RWPE1 (cell line): ENCODE results near the gene MPC1.

Experiments used
- CTCF ChIA-PET: fragments of 350-600 bp; sonication (Branson Sonifier 250); formaldehyde crosslinking; extraction: SDS; loops from one replicate; lab custom pipeline; 2021; lab: Yijun Ruan, JAX
- POLR2A ChIA-PET: fragments of 400-600 bp; formaldehyde crosslinking; extraction: SDS; loops from one replicate; lab custom pipeline; 2020; ENCODE audit warnings: antibody characterized with exemption; ENCODE audit not compliant: low non-redundant PET; lab: Yijun Ruan, JAX
- DNase-seq: peaks from one replicate; pipeline ENCODE4 v3.0.0; 2012; ENCODE audit warnings: low spot score
- H3K27ac ChIP-seq: fragments of 450-650 bp; 2 replicates; pipeline ENCODE4 v1.5.1; 2017
- TF ChIP-seq, protein P1 (sequence below): fragments of 450-650 bp; conservative IDR thresholded peaks from 2 replicates; pipeline ENCODE4 v1.5.1; 2017; ENCODE audit warnings: low read depth, mild to moderate bottlenecking

MPC1 gene

DNA sequence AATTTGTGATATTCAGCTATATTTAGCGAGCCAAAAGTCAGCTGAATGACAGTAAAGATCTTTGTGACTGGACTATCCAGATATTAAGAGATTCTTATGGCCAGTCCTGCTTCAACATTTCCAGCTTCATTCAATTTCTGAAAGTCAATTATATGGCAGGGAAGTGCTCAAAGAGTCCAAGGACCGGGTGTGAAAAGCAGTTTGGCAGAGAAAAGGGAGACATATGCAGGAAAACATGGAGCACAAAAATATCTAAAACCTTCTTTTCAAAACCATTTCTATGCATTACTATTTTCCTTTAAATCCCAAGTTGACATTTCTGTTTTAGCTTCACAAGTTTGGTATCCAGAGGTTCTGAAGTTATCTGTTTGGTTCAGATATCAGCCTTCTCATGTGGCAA, 5.0 kb downstream of the MPC1 start:
- CTCF ChIA-PET, result interaction anchor here (0.6 kb wide), 2 partner anchors 57 to 67 kb away, joined by 3 read pairs; no protein-coding TSS in a partner anchor
- TF ChIP-seq, protein P1, sequence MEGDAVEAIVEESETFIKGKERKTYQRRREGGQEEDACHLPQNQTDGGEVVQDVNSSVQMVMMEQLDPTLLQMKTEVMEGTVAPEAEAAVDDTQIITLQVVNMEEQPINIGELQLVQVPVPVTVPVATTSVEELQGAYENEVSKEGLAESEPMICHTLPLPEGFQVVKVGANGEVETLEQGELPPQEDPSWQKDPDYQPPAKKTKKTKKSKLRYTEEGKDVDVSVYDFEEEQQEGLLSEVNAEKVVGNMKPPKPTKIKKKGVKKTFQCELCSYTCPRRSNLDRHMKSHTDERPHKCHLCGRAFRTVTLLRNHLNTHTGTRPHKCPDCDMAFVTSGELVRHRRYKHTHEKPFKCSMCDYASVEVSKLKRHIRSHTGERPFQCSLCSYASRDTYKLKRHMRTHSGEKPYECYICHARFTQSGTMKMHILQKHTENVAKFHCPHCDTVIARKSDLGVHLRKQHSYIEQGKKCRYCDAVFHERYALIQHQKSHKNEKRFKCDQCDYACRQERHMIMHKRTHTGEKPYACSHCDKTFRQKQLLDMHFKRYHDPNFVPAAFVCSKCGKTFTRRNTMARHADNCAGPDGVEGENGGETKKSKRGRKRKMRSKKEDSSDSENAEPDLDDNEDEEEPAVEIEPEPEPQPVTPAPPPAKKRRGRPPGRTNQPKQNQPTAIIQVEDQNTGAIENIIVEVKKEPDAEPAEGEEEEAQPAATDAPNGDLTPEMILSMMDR, result no peak
- POLR2A ChIA-PET, result no interaction called here
- no peak overlapping the region for H3K27ac ChIP-seq
- no peak for DNase-seq

DNA sequence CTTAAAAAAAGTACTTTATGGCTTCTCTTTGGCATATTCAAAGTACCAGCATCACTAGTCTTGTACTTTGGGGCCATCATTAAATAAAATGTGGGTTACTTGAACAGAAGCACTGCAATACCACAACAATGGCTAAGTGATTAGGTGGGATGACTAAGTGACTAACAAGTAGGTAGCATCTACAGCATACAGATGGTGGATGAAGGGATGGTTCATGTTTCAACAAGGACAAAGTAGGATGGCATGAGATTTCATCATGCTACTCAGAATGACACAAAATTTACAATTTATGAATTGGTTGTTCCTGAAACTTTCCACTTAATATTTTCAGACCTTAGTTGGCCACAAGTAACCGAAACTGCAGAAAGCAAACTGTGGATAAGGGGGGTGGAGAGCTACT, 7.7 kb downstream of the MPC1 start:
- ChIA-PET POLR2A (interaction anchor here (0.7 kb wide), 1 partner anchor 8 kb away, joined by 8 read pairs; no protein-coding TSS in a partner anchor), CTCF (no interaction called here)
- DNase-seq, result no peak
- TF ChIP-seq, protein P1, result no peak
- H3K27ac ChIP-seq, result no peak overlapping the region

DNA sequence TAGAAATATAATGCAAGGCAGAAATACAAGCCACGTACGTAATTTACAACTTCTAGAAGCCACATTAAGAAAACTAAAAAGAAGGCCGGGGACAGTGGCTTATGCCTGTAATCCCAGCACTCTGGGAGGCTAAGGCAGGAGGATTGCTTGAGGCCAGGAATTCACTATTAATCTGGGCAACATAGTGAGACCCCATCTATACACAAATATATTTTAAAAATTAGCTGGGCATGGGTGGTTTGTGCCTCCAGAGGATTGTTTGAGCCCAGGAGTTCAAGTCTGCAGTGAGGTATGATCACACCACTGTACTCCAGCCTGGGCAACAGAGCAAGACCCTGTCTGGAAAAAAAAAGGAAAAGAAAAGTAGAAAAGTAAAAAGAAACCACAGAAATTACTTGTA, 12.3 kb downstream of the MPC1 start:
- no peak overlapping the region for H3K27ac ChIP-seq
- CTCF ChIA-PET, result no interaction called here
- POLR2A ChIA-PET, result no interaction called here
- TF ChIP-seq, protein P1, result no peak
- no peak for DNase-seq

- ChIA-PET CTCF (no interaction called here), POLR2A (no interaction called here)
- no peak for DNase-seq
- no peak overlapping the region for H3K27ac ChIP-seq
- TF ChIP-seq, protein P1, result no peak
These were observed 13.0 kb downstream of the MPC1 start for GRCh38 chr6:166369782-166370181.

DNA sequence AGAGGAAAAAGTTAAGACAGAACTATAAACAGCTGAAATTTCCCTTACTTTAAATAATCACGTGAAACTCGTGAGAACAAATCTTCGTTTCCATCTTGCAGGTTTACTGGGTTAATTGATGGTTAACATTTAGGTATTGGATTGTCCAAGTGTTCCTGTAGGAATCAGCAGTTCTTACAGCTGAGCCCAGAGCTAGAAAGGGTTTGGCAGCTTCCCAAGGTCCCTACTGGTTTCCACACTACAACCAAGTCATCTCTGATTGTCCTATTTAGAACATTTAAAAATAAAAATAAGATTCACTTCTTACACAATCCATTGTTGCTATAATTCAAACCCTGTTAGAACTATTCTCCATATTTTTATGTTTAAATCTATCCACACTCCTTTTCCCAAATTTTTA, 15.8 kb downstream of the MPC1 start:
- TF ChIP-seq, protein P1, result no peak
- DNase-seq, result no peak
- no peak overlapping the region for H3K27ac ChIP-seq
- CTCF ChIA-PET, result no interaction called here
- POLR2A ChIA-PET, result interaction anchor here (0.5 kb wide), 1 partner anchor 8 kb away, joined by 8 read pairs; no protein-coding TSS in a partner anchor

DNA sequence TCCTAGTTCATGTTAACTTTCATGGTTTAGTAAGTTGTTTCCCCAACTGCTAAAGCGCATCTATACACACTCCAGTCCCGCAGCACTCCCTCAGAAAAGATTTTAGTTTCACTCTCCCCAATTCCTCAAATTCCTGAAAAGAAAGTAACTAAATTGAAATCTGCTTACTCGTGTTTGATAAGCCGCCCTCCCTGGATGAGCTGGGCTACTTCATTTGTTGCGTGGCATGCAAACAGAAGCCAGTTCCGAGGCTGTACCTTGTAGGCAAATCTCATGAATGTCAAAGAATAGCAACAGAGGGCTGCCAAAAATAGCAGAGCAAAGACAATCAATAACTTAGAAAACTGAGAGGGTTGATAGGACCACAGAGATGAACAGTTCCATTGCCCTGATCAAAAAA, 16.9 kb downstream of the MPC1 start:
- ChIA-PET CTCF (interaction anchor here (0.7 kb wide), 2 partner anchors 640 to 760 kb away, joined by 3 to 5 read pairs; no protein-coding TSS in a partner anchor), POLR2A (no interaction called here)
- H3K27ac ChIP-seq, result no peak overlapping the region
- TF ChIP-seq, protein P1, result no peak
- DNase-seq, result no peak
